22Rv1 (cell line): ENCODE results near the gene ADRB1.

Experiments
- H3K27ac ChIP-seq: fragments of 450-650 bp; 2 replicates; pipeline ENCODE4 v1.5.1; 2017
- CTCF ChIP-seq: fragments of 450-650 bp; IDR thresholded peaks from 2 replicates; pipeline ENCODE4 v1.5.1; 2017; ENCODE audit warnings: mild to moderate bottlenecking
- ZFX ChIP-seq: fragments of 450-650 bp; IDR thresholded peaks from 2 replicates; pipeline ENCODE4 v1.6.1; 2017; ENCODE audit warnings: antibody characterized with exemption, borderline replicate concordance

Gene ADRB1

GRCh38 chr10:114021154-114021553 is 22.5 kb upstream of the ADRB1 start:
- no peak for TF ChIP-seq CTCF
- no peak for TF ChIP-seq ZFX
- H3K27ac ChIP-seq: no peak overlapping the region

- TF ChIP-seq CTCF (no peak), ZFX (no peak)
- no peak overlapping the region for H3K27ac ChIP-seq
Observed at GRCh38 chr10:114021717-114022680, 21.7 kb upstream of the ADRB1 start.

- no peak overlapping the region for H3K27ac ChIP-seq
- TF ChIP-seq ZFX (no peak), CTCF (no peak)
Observed at GRCh38 chr10:114022766-114023597, 20.7 kb upstream of the ADRB1 start.

- TF ChIP-seq ZFX (no peak), CTCF (no peak)
- H3K27ac ChIP-seq: no peak overlapping the region
Observed at GRCh38 chr10:114024876-114025610, 18.6 kb upstream of the ADRB1 start.

- no peak overlapping the region; the same call in 1 of the 2 replicates for H3K27ac ChIP-seq
- TF ChIP-seq CTCF (no peak), ZFX (no peak)
Observed at GRCh38 chr10:114025611-114026130, 18.0 kb upstream of the ADRB1 start.

GRCh38 chr10:114026189-114027040 is 17.3 kb upstream of the ADRB1 start:
- no peak for TF ChIP-seq ZFX
- TF ChIP-seq CTCF: no peak
- H3K27ac ChIP-seq: peak overlapping the region; percentile 27; the same call in 1 of the 2 replicates
